HG03196 (cell line): ENCODE results near the gene CD59.
"Not testable (repeated sequence)": the region's sequence is repeated elsewhere in the genome, so short reads cannot be mapped to it uniquely, and the experiment has no call there.

Experiments used
- ATAC-seq: cut with Tn5 transposase; IDR thresholded peaks from one replicate; pipeline ENCODE4 v1.9.1; 2021; ENCODE audit not compliant: unreplicated experiment

The CD59 gene

DNA sequence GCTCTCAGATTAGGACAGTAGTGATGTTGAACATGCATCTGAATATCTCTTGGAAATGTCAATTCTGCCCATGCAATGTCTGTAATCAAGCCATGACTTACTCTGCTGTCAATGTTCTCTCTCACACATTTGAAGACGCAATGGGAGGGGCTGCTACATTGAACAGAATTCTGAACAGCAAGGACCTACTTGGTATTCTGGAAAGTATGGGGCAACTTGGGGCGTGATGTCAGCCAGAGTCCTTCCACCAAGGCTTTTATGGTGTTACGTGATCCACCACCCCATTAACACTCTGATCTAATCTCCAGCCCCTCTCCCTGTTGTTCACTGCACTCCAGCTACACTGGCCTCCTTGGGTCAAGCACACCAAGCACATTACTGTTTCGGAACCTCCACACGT lies 7.1 kb upstream of the CD59 start:
- no peak for ATAC-seq

DNA sequence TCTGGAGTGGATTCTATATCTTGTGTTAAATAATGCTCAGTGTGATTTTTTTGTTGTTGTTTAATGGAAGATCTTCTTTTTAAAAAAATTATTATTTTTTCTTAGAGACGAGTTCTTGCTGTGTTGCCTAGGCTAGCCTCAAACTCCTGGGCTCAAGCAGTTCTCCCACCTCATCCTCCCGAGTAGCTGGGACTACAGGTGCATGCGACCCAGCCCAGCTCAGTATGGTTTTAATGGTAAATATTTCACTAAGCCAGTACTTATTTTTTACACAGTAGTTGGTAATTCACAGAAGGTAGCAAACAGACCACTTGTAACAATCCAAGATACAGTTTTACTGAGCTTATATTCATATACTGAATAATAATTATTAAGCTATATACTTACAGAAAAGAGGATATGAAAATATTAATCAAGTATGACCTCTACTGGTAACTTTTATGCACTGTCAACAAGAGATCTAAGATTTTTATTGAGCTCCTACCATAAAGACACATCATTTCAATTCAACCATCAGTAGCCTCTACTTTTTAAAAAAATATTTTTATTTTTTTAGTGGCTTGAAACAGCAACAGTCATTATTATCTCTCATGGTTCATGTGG lies 6.1 kb upstream of the CD59 start:
- ATAC-seq = no peak

DNA sequence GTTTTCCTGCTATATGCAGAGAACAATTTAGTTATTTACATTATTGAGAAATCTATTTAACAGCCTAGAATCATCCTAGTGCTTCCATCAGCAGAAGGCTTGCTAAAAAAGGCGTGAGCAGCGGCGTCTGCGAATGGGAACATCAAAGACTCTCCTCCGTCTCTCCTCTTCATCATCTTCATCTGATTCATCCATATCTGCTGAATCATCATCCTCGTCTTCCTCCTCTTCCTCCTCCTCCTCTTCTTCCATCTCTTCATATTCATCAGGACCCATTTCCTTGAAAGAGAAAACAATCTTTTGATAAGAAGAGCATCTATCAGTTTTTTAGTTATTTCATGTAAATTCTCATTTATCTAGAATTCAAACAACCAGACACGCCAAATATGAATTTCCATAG lies 5.6 kb upstream of the CD59 start:
- no peak for ATAC-seq

DNA sequence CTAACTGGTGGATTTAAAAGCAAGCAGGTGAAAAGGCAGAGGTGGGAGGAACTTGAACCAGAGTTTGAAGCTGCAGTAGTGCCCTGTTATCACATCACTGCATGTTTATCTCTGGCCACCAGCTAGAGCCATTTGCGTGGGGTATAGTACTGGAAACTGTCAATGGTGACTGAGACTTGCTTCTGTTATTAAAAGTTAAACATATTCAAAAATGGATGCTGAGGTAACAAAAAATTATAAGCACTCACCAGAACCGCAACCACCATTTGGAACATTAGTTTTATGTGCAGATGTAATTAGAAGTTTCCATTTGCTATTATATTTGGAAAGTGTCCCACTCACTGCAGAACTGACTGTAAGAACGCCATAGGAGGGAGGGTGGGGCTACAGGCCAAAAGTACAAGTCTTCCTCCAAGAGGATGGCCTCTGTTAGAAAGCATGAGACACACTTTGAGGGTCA lies 1.2 kb upstream of the CD59 start:
- ATAC-seq = no peak

GRCh38 chr11:33735271-33736147 lies 714 bp downstream of the CD59 start:
- peak; percentile 47 for ATAC-seq

- ATAC-seq = no peak
Observed at GRCh38 chr11:33734441-33735270, 1.6 kb downstream of the CD59 start.

- ATAC-seq = no peak
Observed at GRCh38 chr11:33733980-33734379, 2.2 kb downstream of the CD59 start.

DNA sequence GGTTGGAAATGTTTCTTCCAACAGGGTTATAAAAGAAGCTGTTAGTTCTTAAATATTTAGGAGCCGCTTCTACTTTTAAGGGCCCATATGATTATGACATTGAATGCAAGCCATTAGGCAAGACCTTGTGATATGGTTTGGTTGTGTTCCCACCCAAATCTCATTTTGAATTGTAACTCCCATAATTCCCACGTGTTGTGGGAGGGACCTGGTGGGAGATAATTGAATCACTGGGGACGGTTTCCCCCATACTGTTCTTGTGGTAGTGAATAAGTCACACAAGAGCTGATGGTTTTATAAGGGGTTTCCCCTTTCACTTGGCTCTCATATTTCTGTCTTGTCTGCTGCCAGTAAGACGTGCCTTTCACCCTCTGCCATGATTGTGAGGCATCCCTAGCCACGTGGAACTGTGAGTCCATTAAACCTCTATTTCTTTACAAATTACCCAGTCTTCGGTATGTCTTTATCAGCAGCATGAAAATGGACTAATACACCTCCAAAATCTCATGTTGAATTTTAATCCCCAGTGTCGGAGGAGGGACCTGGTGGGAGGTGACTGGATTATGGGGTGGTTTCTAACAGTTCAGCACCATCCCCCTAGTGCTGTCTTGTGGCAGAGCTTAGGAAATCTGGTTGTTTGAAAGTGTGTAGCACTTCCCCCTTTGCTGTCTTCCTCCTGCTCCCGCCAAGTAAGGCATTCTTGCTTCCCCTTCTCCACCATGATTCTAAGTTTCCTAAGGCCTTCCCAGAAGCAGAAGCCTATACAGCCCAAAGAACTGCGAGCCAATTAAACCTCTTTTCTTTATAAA lies 4.3 kb downstream of the CD59 start:
- no peak for ATAC-seq

DNA sequence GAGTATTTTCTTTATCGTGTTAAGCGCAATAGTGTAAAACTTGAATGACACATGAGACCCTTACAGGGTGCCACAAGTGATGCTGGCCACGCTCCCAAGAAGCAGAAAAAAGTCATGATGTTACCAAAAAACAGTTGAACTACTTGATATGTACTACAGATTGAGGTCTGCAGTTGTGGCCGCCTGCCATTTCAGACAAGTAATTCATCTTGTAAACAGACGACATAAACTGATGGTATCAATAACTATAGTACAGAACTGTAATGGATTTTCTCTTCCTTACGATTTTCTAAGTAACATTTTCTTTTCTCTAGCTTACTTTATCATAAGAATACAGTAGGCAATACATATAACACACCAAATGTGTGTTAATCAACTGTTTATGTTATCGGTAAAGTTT lies 5.5 kb downstream of the CD59 start:
- no peak for ATAC-seq

DNA sequence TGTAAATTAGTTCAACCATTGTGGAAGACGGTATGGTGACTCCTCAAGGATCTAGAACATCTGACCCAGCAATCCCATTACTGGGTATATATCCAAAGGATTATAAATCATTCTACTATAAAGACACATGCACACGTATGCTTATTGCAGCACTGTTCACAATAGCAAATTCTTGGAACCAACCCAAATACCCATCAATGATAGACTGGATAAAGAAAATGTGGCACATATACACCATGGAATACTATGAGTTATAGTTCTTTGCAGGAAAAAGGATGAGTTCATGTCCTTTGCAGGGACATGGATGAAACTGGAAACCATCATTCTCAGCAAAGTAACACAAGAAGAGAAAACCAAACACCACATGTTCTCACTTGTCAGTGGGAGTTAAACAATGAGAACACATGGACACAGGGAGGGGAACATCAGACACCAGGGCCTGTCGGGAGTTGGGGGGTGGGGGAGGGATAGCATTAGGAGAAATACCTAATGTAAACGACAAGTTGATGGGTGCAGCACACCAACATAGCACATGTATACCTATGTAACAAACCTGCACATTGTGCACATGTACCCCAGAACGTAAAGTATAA lies 7.1 kb downstream of the CD59 start:
- ATAC-seq = not testable (repeated sequence)

DNA sequence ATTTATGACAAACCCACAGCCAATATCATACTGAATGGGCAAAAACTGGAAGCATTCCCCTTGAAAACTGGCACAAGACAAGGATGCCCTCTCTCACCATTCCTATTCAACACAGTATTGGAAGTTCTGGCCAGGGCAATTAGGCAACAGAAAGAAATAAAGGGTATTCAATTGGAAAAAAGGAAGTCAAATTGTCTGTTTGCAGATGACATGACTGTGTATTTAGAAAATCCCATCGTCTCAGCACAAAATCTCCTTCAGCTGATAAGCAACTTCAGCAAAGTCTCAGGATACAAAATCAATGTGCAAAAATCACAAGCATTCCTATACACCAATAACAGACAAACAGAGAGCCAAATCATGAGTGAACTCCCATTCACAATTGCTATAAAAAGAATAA lies 8.7 kb downstream of the CD59 start:
- not testable (repeated sequence) for ATAC-seq

- no peak for ATAC-seq
Observed at GRCh38 chr11:33725496-33725895, 10.7 kb downstream of the CD59 start.

GRCh38 chr11:33724644-33725035 lies 11.6 kb downstream of the CD59 start:
- no peak for ATAC-seq

- ATAC-seq = no peak
Observed at GRCh38 chr11:33723238-33723881, 12.9 kb downstream of the CD59 start.

GRCh38 chr11:33722590-33723234 lies 13.5 kb downstream of the CD59 start:
- ATAC-seq = peak; percentile 72

DNA sequence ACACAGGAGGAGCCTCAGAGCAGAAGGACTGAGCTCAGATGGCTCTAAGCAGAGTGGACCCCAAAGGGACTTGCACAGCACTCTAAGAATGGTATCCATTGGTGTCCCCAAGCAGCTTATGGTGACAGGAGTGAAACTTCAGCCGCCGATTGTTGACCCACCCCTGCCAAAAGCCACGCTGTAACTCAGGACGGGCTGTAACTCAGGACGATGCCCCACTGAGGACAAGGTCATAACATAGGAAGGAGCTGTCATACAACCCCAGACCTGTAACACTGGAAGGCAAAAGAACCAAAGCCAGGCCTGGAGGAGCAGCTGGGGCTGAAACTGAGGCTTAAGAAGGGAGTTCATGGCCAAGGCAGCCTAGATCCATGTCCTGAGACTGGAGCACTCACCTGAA lies 14.2 kb downstream of the CD59 start:
- ATAC-seq = no peak

GRCh38 chr11:33721426-33721825 lies 14.8 kb downstream of the CD59 start:
- ATAC-seq = no peak

DNA sequence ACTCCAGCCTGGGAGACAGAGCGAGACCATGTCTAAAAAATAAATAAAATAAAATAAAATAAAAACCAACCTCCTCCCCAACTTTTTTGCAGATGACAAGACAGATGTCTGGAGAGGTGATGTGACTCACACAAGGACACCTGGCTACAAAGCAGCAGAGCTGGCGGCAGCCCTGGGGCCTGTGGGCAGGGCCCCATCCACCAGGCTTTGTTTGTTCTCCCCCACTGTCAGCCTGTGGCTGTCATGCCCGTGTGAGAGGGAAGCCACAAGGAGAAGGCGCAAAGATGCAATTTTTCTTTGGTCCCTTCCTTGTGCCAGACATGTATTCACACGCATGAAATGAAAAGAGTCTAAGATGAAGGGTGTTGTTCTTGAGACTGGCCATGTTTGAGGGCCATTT lies 16.6 kb downstream of the CD59 start:
- no peak for ATAC-seq

DNA sequence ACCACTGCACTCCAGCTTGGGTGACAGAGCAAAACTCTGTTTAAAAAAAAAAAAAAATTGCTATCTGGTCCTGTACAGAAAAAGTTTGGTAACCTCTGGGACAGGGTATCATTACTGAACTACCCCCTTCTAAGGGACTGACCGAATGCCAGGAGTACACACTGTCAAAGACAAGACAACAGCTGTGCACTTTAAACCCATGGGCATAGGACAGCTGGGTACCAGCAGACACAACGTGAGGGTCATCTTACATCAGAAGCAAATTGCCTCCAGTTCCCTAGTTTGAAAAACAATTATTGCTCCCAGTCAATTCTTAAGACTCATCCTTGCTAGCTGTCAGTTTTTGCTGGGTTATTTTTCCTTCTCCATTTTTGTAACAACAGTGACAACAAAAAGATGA lies 17.8 kb downstream of the CD59 start:
- no peak for ATAC-seq
